Measurements from ENCODE around the gene CCL26. TPM values are rescaled to one million over a fixed set of nuclear protein-coding genes. Genes with fewer than 3 reads are reported as not detected.
"Not testable (repeated sequence)": the region's sequence is repeated elsewhere in the genome, so short reads cannot be mapped to it uniquely, and the experiment has no call there.

Gene CCL26
- total RNA-seq, 1 donor from 2014 or later, result 1.2 TPM

- no peak for TF ChIP-seq CTCF (IDR thresholded peaks at IDR 0.05)
- DNase-seq, result no peak
- ATAC-seq, result no peak
- H3K4me3 ChIP-seq, result no peak overlapping the region
- no peaks in the 10 kb centered on the region for H3K4me1 ChIP-seq
- H3K27me3 ChIP-seq, result no peaks in the 10 kb centered on the region
- intact Hi-C loops (cut with DNase I), result no loop called here
- H3K27ac ChIP-seq, result no peak overlapping the region
- no peaks in the 10 kb centered on the region for H3K9me3 ChIP-seq
- no peaks in the 10 kb centered on the region for H3K36me3 ChIP-seq
These were observed 17.4 kb upstream of the CCL26 start for GRCh38 chr7:75789361-75789924.

- H3K4me1 ChIP-seq; H3K27me3 ChIP-seq; ATAC-seq; H3K36me3 ChIP-seq; H3K4me3 ChIP-seq; H3K9me3 ChIP-seq; H3K27ac ChIP-seq; intact Hi-C loops (cut with DNase I); DNase-seq: not testable (repeated sequence)
These were observed 16.3 kb upstream of the CCL26 start for GRCh38 chr7:75788154-75788847.

DNA sequence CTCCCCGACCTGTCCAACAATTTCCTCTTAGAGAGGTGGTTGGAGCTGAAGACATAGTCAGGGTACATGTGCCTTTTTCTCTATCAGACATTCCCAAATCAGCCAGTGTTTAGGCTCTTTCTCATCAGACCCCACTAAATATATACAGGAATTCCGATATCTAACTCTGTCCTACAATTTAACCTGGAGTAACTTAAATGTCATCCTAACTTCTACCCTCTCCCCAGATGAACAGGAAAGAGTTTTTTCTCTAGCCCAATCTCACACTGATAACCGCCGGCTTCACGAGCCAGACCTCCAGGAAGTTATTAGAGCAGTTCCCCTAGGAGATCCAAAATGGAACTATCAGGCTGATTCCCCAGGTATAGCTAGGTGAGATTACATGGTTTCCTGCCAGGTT lies 11.0 kb upstream of the CCL26 start:
- H3K4me3 ChIP-seq; H3K36me3 ChIP-seq; ATAC-seq; H3K4me1 ChIP-seq; H3K9me3 ChIP-seq; DNase-seq; intact Hi-C loops (cut with DNase I); H3K27ac ChIP-seq; H3K27me3 ChIP-seq: not testable (repeated sequence)

DNA sequence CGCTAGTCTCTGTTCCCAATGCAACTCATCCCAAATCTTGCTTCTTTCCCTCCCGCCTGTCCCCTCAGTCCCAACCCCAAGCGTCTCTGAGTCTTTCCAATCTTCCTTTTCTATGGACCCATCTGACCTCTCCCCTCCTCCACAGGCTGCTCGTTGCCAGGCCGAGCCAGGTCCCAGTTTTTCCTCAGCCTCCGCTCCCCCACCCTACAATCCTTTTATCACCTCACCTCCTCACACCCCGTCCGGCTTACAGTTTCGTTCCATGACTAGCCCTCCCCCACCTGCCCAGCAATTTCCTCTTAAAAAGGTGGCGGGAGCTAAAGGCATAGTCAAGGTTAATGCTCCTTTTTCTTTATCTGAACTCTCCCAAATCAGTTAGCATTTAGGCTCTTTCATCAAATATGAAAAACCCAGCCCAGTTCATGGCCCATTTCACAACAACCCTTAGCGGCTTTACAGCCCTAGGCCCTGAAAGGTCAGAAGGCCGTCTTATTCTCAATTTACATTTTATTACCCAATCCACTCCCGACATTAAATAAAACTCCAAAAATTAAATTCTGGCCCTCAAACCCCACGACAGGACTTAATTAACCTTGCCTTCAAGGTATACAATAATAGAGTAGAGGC lies 8.7 kb upstream of the CCL26 start:
- H3K27me3 ChIP-seq; H3K27ac ChIP-seq; ATAC-seq; H3K4me3 ChIP-seq; DNase-seq; H3K36me3 ChIP-seq; H3K9me3 ChIP-seq; H3K4me1 ChIP-seq; intact Hi-C loops (cut with DNase I): not testable (repeated sequence)

- H3K36me3 ChIP-seq; H3K9me3 ChIP-seq; H3K27ac ChIP-seq; DNase-seq; H3K4me3 ChIP-seq; H3K4me1 ChIP-seq; H3K27me3 ChIP-seq; intact Hi-C loops (cut with DNase I); ATAC-seq: not testable (repeated sequence)
These were observed 7.5 kb upstream of the CCL26 start for GRCh38 chr7:75779516-75779915.

DNA sequence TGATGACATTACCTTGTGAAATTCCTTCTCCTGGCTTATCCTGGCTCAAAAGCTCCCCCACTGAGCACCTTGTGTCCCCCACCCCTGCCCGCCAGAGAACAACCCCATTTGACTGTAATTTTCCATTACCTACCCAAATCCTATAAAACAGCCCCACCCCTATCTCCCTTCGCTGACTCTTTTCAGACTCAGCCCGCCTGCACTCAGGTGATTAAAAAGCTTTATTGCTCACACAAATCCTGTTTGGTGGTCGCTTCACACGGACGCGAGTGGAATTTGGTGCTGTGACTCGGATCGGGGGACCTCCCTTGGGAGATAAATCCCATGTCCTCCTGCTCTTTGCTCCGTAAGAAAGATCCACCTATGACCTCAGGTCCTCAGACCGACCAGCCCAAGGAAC lies 7.0 kb upstream of the CCL26 start:
- intact Hi-C loops (cut with DNase I); H3K27ac ChIP-seq; ATAC-seq; H3K4me3 ChIP-seq; H3K9me3 ChIP-seq; H3K4me1 ChIP-seq; H3K36me3 ChIP-seq; H3K27me3 ChIP-seq; DNase-seq: not testable (repeated sequence)

DNA sequence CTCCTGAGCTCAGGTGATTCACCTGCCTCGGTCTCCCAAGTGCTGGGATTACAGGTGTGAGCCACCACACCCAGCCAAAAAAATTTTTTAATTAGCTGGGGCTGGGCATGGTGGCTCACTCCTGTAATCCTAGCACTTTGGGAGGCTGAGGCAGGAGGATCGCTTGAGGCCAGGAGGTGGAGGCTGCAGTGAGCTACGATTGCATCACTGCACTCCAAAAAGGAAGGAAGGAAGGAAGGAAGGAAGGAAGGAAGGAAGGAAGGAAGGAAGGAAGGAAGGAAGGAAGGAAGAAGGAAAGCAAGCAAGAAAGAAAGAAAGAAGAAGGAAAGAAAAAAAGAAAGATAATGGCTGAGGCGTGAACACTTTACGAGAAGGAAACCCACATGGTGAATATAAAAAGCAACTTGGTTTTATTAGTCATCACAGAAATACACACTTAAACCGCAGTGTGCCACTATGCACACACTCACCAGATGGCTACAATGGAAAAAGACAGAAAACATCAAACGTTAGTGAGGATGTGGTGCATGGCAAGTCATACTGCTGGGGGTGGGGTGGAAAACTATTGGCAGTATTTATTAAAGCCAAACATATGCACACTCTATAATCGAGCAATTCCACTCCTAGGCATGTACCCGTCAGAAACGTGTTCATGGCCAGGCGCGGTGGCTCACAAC lies 4.4 kb upstream of the CCL26 start:
- Histone ChIP-seq H3K27me3 (no peaks in the 10 kb centered on the region), H3K36me3 (no peaks in the 10 kb centered on the region), H3K9me3 (no peaks in the 10 kb centered on the region), H3K27ac (no peak overlapping the region), H3K4me3 (no peak overlapping the region), H3K4me1 (no peaks in the 10 kb centered on the region)
- TF ChIP-seq CTCF (IDR thresholded peaks at IDR 0.05), result no peak
- DNase-seq, result no peak
- intact Hi-C loops (cut with DNase I), result no loop called here
- peak; percentile 53 for ATAC-seq

- not testable (repeated sequence) for H3K9me3 ChIP-seq
These were observed 1.9 kb upstream of the CCL26 start for GRCh38 chr7:75773958-75774357.

More at GRCh38 chr7:75773958-75774357, 1.9 kb upstream of the CCL26 start:
- H3K36me3 ChIP-seq; ATAC-seq; DNase-seq; H3K27ac ChIP-seq; H3K27me3 ChIP-seq; H3K4me1 ChIP-seq; H3K4me3 ChIP-seq; intact Hi-C loops (cut with DNase I): not testable (repeated sequence)

Measured in upper lobe of right lung (tissue), 1 donor.